ENCODE data around the gene MAPK10.
"Not testable (repeated sequence)": the region's sequence is repeated elsewhere in the genome, so short reads cannot be mapped to it uniquely, and the experiment has no call there.

The MAPK10 gene

DNA sequence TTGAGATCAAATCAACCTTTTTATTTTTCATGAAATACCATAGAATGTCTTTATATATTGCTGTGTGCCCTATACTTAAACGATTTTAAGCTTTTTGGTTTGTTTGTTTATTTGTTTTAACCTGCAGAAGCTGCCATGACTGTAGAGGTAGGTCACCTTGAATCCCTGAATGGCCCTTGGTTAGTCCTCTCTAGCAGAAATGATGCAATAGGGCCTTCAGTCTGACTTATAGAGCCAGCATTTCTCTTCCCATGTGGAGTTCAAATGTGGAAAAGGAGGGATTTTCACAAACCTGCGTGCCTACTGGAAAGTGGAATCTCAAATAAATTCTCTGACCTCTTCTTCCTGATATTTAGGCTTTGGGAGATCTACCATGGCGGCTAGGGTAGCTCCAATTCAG is 327.9 kb downstream of the MAPK10 start:
- no peak for DNase-seq

DNA sequence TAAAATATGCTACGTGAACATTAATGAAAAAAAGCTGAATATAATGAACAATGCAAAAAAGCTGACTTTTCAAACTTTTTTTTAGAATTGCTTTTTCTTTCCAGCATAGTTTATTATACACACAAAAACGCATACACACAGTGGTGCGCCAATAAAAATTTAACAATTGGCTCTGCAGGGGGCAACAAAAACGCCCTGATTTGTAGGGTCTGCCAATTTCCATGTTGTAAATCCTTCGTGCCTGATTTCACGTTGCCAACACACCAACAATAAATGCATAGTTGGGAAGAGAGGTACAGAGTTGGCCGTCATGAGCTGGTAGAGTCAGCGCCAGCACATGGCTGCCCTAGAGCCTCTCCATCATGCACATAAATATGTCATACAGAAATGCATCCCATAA is 333.1 kb downstream of the MAPK10 start:
- no peak for DNase-seq

GRCh38 chr4:86021671-86022070 is 338.2 kb downstream of the MAPK10 start:
- not testable (repeated sequence) for DNase-seq

GRCh38 chr4:86019906-86020305 is 339.9 kb downstream of the MAPK10 start:
- no peak for DNase-seq

DNA sequence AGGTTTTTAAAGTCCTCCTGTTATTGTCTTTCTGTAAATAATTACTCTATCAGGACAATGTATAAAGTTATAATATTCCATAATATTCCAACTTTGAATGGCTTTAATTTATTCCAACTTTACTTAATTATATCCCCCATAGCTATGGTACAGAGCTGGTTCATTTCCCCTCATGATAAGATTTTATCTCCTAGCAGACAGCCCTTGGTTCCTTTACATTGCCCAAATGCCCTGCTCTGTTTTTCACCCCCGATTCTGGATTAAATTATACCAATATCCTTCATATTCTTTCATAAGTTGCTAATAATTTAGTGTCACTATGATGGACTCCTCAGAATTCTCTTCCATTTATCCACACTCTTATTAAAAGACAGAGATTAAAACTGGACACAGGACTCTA is 340.5 kb downstream of the MAPK10 start:
- DNase-seq, result no peak

DNA sequence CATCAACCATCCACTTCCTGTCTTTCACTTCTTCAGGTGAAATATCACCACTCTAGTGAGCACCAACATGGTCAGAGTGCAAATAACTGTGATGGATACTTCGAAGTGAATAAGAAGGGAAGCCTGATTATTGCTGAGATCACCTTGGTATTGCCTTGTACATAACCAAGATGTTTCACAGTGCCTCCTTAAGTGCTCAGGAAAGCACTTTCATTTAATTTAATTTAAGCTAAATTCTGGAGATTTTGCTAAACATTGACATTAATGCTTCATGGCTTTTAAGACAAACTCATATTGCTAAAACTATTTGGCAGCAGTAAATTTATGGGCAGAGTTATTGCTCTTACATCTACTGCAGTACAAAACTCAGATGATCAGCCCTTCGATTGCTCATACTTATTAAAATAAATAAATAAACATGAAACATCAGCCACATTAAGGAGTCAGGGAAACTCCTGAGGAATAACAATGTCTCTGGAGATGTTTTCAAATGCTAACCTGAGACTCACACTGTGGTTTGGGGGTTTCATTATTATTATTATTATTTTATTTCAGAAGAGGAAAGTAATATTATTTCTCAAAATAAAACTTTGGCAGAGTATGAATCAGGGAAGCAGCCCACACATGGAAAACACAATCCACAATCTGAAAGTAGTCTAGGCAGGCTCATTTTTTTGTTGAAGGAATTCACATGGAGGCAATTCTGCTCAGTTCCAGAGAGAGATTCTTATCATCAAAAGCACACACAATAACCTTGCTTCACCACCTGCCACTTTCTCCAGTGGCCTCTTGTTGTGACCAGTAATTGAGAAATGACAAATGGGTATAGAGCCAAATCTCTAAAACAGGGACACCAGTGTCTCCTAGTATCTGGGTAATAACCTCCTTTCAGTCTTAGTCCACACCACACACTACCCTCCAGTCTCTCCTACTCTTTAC is 344.2 kb downstream of the MAPK10 start:
- no peak for DNase-seq

DNA sequence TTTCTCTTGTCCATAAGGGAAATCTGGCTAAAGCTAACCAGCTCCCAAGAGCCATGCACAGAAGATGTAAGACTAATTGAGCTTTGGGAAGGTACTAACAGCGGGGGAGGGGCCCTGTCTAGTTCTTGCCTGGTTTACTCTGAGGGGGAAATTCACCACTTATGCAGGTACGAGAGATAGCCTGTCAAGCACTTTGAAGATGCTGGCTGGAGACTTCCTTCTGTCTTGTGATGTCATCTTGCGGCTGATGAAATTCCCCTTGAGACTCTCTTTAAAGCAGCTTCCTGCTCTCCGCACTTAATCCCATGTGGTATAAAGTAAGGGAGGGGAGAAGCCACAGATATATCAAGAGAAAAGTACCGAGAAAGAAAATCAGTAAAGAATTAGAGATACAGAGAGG is 345.3 kb downstream of the MAPK10 start:
- no peak for DNase-seq

DNA sequence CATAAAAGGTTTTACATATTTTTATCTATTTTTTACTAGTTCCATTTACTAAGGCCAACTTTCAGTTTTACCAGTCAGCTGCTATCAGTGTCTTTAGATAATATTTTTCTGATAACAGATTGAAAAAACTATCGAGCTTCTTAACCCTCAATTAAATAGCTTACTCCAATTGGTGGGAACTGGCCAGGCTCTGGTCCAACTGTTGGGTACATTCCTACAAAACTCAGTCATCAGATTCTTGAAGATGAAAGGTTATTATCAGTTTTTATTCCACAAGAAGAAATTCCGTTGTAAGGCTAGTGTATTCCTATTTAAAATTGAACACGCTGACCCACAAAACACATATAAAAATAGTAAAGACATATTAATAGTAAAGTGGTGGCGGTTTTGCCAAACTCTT is 346.2 kb downstream of the MAPK10 start:
- no peak for DNase-seq

GRCh38 chr4:86011117-86011516 is 348.7 kb downstream of the MAPK10 start:
- no peak for DNase-seq

- DNase-seq, result no peak
Measured at GRCh38 chr4:86007042-86007441, 352.8 kb downstream of the MAPK10 start.

DNA sequence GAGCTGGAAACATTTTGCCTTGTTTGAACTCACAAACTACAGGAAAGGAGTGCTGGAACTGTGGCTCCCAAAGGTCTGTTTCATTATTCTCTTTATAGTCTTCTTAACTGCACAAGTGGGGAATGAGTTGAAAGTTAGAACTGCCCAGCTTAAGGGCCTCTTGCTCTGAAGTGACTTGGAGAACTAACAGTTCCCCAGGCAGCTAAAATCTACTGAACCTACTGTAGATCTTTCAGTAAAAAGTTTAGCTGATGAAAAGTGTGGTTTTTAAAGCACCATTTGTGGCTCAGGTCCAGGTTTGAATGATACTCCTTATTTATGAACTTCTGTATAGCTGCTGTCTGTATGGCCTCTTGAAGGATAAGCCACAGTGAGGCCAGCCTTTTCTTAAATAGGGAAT is 353.8 kb downstream of the MAPK10 start:
- DNase-seq, result no peak

GRCh38 chr4:86004030-86004429 is 355.8 kb downstream of the MAPK10 start:
- no peak for DNase-seq

- DNase-seq, result no peak
Measured at GRCh38 chr4:86001591-86001990, 358.3 kb downstream of the MAPK10 start.

GRCh38 chr4:85995361-85995760 is 364.5 kb downstream of the MAPK10 start:
- no peak for DNase-seq

DNA sequence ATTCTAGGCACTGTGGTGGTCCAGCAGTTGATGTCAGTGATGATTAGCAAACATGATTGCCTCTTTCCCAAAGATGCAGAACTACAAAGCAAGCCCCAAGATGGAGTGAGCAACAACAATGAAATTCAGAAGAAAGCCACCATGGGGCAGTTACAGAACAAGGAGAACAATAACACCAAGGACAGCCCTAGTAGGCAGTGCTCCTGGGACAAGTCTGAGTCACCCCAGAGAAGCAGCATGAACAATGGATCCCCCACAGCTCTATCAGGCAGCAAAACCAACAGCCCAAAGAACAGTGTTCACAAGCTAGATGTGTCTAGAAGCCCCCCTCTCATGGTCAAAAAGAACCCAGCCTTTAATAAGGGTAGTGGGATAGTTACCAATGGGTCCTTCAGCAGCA is 365.3 kb downstream of the MAPK10 start:
- no peak for DNase-seq

- no peak for DNase-seq
Measured at GRCh38 chr4:85993641-85994040, 366.2 kb downstream of the MAPK10 start.

GRCh38 chr4:85986266-85986665 is 373.6 kb downstream of the MAPK10 start:
- DNase-seq, result no peak

DNA sequence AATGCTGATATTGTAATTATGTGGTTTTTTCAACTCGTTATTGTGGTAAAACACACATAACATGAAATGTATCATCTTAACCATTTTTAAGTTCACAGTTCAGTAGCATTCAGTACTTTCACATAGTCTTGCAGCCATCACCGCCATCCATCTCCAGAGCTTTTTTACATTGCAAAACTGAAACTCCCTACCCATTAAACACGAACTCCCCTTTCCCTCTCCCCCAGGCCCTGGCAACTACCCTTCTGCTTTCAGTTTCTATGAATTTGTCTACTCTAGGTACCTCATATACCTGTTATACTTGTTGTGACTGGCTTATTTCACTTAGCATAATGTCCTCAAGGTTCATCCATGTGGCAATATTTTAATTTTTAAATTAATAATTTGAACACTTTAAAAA is 380.6 kb downstream of the MAPK10 start:
- no peak for DNase-seq

DNA sequence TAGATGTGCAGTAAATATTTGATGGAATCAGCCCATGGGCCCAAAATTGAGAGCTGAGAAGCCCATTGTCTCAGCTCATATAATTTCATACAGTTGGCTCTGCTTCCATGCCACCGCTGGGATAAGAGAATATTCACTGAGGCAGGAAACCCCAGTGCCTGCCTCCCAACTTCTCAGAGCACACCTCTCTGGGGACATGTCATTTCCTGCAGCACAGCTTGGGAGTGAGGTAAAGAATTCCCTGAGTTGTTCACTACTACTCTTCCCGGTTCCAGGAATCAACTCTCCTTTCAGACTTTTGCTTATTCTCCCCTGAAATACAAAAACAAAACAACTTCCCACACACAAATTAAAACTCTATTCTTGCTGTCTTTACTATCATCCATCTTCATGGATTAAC is 389.3 kb downstream of the MAPK10 start:
- DNase-seq, result no peak

- no peak for DNase-seq
Measured at GRCh38 chr4:85968945-85969819, 390.7 kb downstream of the MAPK10 start.

- no peak for DNase-seq
Measured at GRCh38 chr4:85967872-85968271, 392.0 kb downstream of the MAPK10 start.

- no peak for DNase-seq
Measured at GRCh38 chr4:85966373-85966772, 393.5 kb downstream of the MAPK10 start.

GRCh38 chr4:85965529-85965928 is 394.3 kb downstream of the MAPK10 start:
- DNase-seq, result no peak

- DNase-seq, result not testable (repeated sequence)
Measured at GRCh38 chr4:85965017-85965416, 394.8 kb downstream of the MAPK10 start.
